ENCODE measurements around the gene TNIK.

DNA sequence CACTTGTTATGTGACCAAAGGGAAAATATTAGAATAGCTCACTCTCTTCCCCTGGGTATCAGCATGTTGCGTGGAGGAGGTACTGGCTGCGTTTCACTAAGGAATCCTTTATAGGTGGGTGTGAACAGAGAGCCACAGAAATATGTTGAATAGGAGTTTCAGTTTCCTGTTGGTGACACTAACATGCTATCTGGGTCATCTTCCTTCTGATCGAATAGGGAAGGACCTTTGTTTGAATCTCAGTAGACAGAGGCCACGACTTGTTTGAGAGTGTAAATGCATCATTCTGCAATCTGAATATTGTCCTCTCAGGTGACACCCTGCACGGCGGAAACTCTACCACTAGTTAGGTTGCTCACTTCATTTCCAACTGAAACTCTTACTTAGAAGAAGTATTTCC, 275.8 kb downstream of the TNIK start:
- TF ChIP-seq, protein P1, sequence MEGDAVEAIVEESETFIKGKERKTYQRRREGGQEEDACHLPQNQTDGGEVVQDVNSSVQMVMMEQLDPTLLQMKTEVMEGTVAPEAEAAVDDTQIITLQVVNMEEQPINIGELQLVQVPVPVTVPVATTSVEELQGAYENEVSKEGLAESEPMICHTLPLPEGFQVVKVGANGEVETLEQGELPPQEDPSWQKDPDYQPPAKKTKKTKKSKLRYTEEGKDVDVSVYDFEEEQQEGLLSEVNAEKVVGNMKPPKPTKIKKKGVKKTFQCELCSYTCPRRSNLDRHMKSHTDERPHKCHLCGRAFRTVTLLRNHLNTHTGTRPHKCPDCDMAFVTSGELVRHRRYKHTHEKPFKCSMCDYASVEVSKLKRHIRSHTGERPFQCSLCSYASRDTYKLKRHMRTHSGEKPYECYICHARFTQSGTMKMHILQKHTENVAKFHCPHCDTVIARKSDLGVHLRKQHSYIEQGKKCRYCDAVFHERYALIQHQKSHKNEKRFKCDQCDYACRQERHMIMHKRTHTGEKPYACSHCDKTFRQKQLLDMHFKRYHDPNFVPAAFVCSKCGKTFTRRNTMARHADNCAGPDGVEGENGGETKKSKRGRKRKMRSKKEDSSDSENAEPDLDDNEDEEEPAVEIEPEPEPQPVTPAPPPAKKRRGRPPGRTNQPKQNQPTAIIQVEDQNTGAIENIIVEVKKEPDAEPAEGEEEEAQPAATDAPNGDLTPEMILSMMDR (IDR thresholded peaks at IDR 0.05; ENCODE audit: low read depth, low read length), result no peak
- no peak for TF ChIP-seq POLR2A (IDR thresholded peaks at IDR 0.05; ENCODE audit: extremely low read depth, insufficient read length)
- no peak for TF ChIP-seq MYC (IDR thresholded peaks at IDR 0.05; ENCODE audit: low read depth, low read length)

Data from NB4 (cell line).